Fibroblast of gingiva (primary cell): ENCODE data around the gene PCDH15.

Experiments used
- DNase-seq: peaks from one replicate; pipeline ENCODE4 v3.0.0-alpha.2; 2011; ENCODE audit warnings: low read depth

PCDH15 gene

GRCh38 chr10:53843736-53844362 lies 957.2 kb downstream of the PCDH15 start:
- DNase-seq = no peak

GRCh38 chr10:53841483-53842145 lies 959.4 kb downstream of the PCDH15 start:
- DNase-seq = no peak

- DNase-seq = no peak
Observed at GRCh38 chr10:53840653-53841052, 960.4 kb downstream of the PCDH15 start.

- DNase-seq = no peak
Observed at GRCh38 chr10:53839440-53840039, 961.5 kb downstream of the PCDH15 start.

- DNase-seq = no peak
Observed at GRCh38 chr10:53836638-53837037, 964.4 kb downstream of the PCDH15 start.

- no peak for DNase-seq
Observed at GRCh38 chr10:53833908-53834307, 967.1 kb downstream of the PCDH15 start.

- DNase-seq = no peak
Observed at GRCh38 chr10:53827261-53827660, 973.8 kb downstream of the PCDH15 start.

GRCh38 chr10:53808677-53809372 lies 992.2 kb downstream of the PCDH15 start:
- no peak for DNase-seq

GRCh38 chr10:53786236-53786900 lies 1014.7 kb downstream of the PCDH15 start:
- DNase-seq = no peak

- no peak for DNase-seq
Observed at GRCh38 chr10:53771701-53772100, 1029.3 kb downstream of the PCDH15 start.

GRCh38 chr10:53770903-53771302 lies 1030.1 kb downstream of the PCDH15 start:
- DNase-seq = no peak

GRCh38 chr10:53765311-53765710 lies 1035.7 kb downstream of the PCDH15 start:
- DNase-seq = no peak

- DNase-seq = no peak
Observed at GRCh38 chr10:53754596-53755250, 1046.3 kb downstream of the PCDH15 start.
